GM18909 (cell line): Measurements from ENCODE around the gene TBC1D30.

Source experiments
- ATAC-seq: cut with Tn5 transposase; IDR thresholded peaks from one replicate; pipeline ENCODE4 v1.9.1; 2021; ENCODE audit warnings: mild to moderate bottlenecking; ENCODE audit not compliant: unreplicated experiment, poor library complexity

Gene TBC1D30

GRCh38 chr12:64903479-64904152, 79.2 kb downstream of the TBC1D30 start:
- ATAC-seq = no peak

GRCh38 chr12:64907097-64907496, 82.7 kb downstream of the TBC1D30 start:
- ATAC-seq = no peak

- ATAC-seq = no peak
Measured at GRCh38 chr12:64909124-64909523, 84.7 kb downstream of the TBC1D30 start.

- ATAC-seq = no peak
Measured at GRCh38 chr12:64911081-64911480, 86.6 kb downstream of the TBC1D30 start.

GRCh38 chr12:64911912-64912311, 87.5 kb downstream of the TBC1D30 start:
- no peak for ATAC-seq

- no peak for ATAC-seq
Measured at GRCh38 chr12:64912516-64913255, 88.2 kb downstream of the TBC1D30 start.

GRCh38 chr12:64915242-64915641, 90.8 kb downstream of the TBC1D30 start:
- ATAC-seq = no peak

GRCh38 chr12:64916411-64917261, 92.2 kb downstream of the TBC1D30 start:
- no peak for ATAC-seq

- ATAC-seq = no peak
Measured at GRCh38 chr12:64918344-64918743, 93.9 kb downstream of the TBC1D30 start.

GRCh38 chr12:64918801-64919200, 94.4 kb downstream of the TBC1D30 start:
- no peak for ATAC-seq

- ATAC-seq = no peak
Measured at GRCh38 chr12:64922853-64923252, 98.4 kb downstream of the TBC1D30 start.

- no peak for ATAC-seq
Measured at GRCh38 chr12:64923536-64923935, 99.1 kb downstream of the TBC1D30 start.
